B cell (primary cell): ENCODE measurements around the gene OSBP2.

Experiments used
- CTCF ChIP-seq: fragments of 200-600 bp; IDR thresholded peaks from one replicate; pipeline ENCODE4 v1.8.0; 2022; ENCODE audit warnings: antibody characterized with exemption, mild to moderate bottlenecking
- EZH2 ChIP-seq: IDR thresholded peaks from 2 replicates; pipeline ENCODE4 v1.6.1; 2012; ENCODE audit warnings: borderline replicate concordance, low read depth, mild to moderate bottlenecking, moderate library complexity, low read length; ENCODE audit not compliant: insufficient read depth, poor library complexity, severe bottlenecking

GRCh38 chr22:30874431-30875370 lies 180.0 kb downstream of the OSBP2 start:
- TF ChIP-seq EZH2 (no peak), CTCF (no peak)
